Measurements from ENCODE around the gene TUFT1.

TUFT1 gene

DNA sequence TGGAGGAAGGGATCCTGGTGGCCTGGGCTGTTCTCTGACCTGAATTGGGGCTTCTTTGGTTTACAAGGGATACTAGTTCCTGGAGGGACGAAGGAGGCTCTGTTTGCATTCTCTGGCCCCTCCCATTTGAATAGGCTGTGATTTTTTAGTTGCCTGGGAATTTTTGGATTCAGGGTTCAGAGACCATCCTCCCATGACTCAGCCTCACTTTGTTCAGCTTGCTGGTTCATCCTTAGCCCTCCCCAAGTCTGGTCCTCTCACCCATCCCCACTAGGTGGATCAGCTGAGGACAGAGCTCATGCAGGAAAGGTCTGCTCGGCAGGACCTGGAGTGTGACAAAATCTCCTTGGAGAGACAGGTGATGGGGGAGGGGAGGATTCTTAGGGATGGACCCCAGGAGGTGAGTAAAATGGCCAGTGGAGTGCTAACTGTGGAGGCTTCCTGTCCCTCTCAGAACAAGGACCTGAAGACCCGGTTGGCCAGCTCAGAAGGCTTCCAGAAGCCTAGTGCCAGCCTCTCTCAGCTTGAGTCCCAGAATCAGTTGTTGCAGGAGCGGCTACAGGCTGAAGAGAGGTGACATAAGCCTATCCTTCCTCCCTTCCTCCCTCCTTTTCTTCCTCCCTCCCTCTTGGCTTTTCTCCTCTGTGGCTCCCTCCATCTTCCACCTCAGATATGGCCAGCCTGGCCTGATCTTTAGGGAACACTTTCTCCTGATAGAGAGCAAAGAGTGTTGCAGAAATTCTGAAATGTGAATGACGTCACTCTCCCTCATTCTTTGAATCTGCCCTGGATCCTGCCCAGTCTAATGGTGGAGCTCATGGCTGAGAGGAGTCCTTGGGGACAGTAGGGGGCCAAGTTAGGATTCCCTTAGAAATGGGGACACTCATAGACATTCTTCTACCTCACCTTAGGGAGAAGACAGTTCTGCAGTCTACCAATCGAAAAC lies 4.5 kb upstream of the TUFT1 start:
- in situ Hi-C loops (cut with MboI; ENCODE audit: low sequenced_read_pairs), result loop anchor here (25.0 kb wide), 1 partner anchor 302 kb away; the partner anchor contains the start of genes C2CD4D and RORC

GRCh38 chr1:151536499-151536898 lies 3.6 kb upstream of the TUFT1 start:
- in situ Hi-C loops (cut with MboI; ENCODE audit: low sequenced_read_pairs), result loop anchor here (25.0 kb wide), 1 partner anchor 301 kb away; the partner anchor contains the start of genes C2CD4D and RORC

GRCh38 chr1:151537112-151537511 lies 3.0 kb upstream of the TUFT1 start:
- in situ Hi-C loops (cut with MboI; ENCODE audit: low sequenced_read_pairs), result loop anchor here (25.0 kb wide), 1 partner anchor 300 kb away; the partner anchor contains the start of genes C2CD4D and RORC

DNA sequence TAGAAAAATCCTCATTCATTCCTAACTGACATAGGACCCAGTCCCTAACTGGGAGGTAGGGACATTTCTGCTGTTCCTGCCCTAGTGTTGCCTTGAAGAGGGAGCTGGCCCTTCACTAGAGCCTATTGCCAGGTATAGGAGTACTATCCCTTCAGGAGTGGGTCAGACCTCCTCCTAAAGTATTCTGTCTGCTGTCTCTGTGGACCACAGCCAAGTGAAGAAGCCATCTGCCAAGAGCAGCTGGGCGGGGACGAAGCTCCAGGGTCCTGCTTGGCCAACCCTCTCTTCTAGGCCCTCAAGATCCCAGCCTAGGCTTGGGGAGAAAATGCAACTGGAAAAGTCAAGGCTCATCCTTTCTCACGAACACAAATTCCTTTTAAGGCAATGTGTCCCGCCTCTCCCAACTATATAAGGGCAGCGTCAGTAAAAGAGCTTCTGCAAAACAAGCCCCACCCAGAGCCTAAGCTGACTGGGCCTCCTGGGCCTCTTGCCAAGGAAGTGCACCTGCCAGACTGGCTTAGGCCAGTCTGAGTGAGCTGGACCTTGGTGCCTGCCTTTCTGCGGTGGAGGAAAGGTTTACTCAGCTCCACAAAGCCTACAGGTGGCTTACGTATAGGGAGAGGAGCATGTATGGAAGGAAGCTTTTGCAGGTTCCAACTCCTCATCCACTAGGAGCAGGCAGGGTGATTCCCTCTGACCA lies 638 bp upstream of the TUFT1 start:
- in situ Hi-C loops (cut with MboI; ENCODE audit: low sequenced_read_pairs), result loop anchor here (25.0 kb wide), 1 partner anchor 298 kb away; the partner anchor contains the start of genes C2CD4D and RORC

GRCh38 chr1:151540982-151541377 lies 871 bp downstream of the TUFT1 start:
- in situ Hi-C loops (cut with MboI; ENCODE audit: low sequenced_read_pairs), result loop anchor here (25.0 kb wide), 1 partner anchor 296 kb away; the partner anchor contains the start of genes C2CD4D and RORC

- in situ Hi-C loops (cut with MboI; ENCODE audit: low sequenced_read_pairs), result loop anchor here (25.0 kb wide), 1 partner anchor 296 kb away; the partner anchor contains the start of genes C2CD4D and RORC
These were observed 1.6 kb downstream of the TUFT1 start for GRCh38 chr1:151541752-151542151.

- in situ Hi-C loops (cut with MboI; ENCODE audit: low sequenced_read_pairs), result loop anchor here (25.0 kb wide), 1 partner anchor 295 kb away; the partner anchor contains the start of genes C2CD4D and RORC
These were observed 2.6 kb downstream of the TUFT1 start for GRCh38 chr1:151542710-151543129.

DNA sequence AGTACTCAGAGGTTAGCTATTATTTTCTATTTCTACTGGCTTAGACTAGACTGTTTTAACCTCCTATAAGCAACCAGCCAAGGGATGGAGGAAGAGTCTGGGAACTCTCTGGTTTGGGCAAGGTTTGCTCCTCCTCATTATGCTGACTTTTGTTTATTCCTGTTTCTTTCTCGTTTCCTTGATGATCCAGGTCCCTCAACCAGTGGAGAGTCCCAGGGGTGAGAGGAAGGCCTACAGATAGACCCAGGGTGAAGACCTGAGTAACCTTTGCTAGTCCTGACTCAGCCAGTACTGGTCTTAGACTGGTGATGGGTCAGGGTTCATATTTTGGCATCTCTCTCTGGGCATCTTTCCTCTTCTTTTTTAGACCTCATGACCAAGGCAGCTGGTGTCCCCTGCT lies 5.4 kb downstream of the TUFT1 start:
- in situ Hi-C loops (cut with MboI; ENCODE audit: low sequenced_read_pairs), result loop anchor here (25.0 kb wide), 1 partner anchor 292 kb away; the partner anchor contains the start of genes C2CD4D and RORC

- in situ Hi-C loops (cut with MboI; ENCODE audit: low sequenced_read_pairs), result loop anchor here (25.0 kb wide), 1 partner anchor 291 kb away; the partner anchor contains the start of genes C2CD4D and RORC
These were observed 6.2 kb downstream of the TUFT1 start for GRCh38 chr1:151546011-151546925.

GRCh38 chr1:151547119-151547899 lies 7.2 kb downstream of the TUFT1 start:
- in situ Hi-C loops (cut with MboI; ENCODE audit: low sequenced_read_pairs), result loop anchor here (25.0 kb wide), 1 partner anchor 290 kb away; the partner anchor contains the start of genes C2CD4D and RORC

GRCh38 chr1:151547900-151548230 lies 7.8 kb downstream of the TUFT1 start:
- in situ Hi-C loops (cut with MboI; ENCODE audit: low sequenced_read_pairs), result loop anchor here (25.0 kb wide), 1 partner anchor 289 kb away; the partner anchor contains the start of genes C2CD4D and RORC

GRCh38 chr1:151549199-151549598 lies 9.1 kb downstream of the TUFT1 start:
- in situ Hi-C loops (cut with MboI; ENCODE audit: low sequenced_read_pairs), result loop anchor here (25.0 kb wide), 1 partner anchor 288 kb away; the partner anchor contains the start of genes C2CD4D and RORC

- in situ Hi-C loops (cut with MboI; ENCODE audit: low sequenced_read_pairs), result no loop called here
These were observed 13.6 kb downstream of the TUFT1 start for GRCh38 chr1:151553659-151554058.

- in situ Hi-C loops (cut with MboI; ENCODE audit: low sequenced_read_pairs), result no loop called here
These were observed 15.9 kb downstream of the TUFT1 start for GRCh38 chr1:151556052-151556451.

DNA sequence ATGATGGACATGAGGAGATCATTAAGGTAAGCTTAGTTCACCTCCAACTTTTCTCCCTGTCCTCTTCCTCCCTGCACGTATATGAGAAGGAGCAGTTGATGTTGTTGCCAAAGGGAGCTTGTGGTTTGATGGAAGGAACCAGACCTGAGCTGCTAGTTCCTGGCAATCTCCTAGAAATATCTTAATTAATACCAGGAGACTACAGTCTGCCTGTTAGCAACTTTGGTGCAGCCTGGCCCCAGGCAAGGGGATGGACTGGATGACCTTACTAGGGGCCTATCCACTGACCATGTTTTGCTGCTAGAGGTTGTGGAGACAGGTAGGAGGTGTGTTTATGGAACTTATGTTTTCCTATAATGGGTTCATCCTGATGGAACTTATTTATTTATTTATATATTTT lies 22.6 kb downstream of the TUFT1 start:
- in situ Hi-C loops (cut with MboI; ENCODE audit: low sequenced_read_pairs), result no loop called here

DNA sequence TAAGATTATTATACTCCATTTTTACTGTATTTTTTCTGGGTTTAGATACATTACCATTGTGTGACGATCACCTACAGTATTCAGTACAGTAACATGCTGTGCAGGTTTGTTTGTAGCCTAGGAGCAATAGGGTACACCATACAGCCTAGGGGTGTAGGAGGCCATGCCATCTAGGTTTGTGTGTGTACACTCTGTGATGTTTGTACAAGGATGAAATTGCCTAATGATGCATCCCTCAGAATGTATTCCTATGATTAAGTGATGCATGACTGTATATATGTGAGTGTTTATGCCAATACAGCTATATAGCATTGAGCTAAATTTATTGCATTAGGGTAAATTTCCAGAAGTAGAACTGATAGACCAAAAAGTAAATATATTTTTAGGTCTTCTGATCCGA lies 23.3 kb downstream of the TUFT1 start:
- in situ Hi-C loops (cut with MboI; ENCODE audit: low sequenced_read_pairs), result no loop called here

- in situ Hi-C loops (cut with MboI; ENCODE audit: low sequenced_read_pairs), result no loop called here
These were observed 25.5 kb downstream of the TUFT1 start for GRCh38 chr1:151565502-151566189.

GRCh38 chr1:151568626-151569088 lies 28.5 kb downstream of the TUFT1 start:
- in situ Hi-C loops (cut with MboI; ENCODE audit: low sequenced_read_pairs), result no loop called here

All from HL-60/S4 treated with phorbol 12-myristate 13-acetate at 8.2 ng/mL for 4 days and 3 days (cell line).